ENCODE results near the gene LRRC4C. TPM values are rescaled to one million over a fixed set of nuclear protein-coding genes. Genes with fewer than 3 reads are reported as not detected.

LRRC4C gene
- not detected for total RNA-seq
- total RNA-seq (2013) = not detected

GRCh38 chr11:41459465-41460401 is at the start of gene LRRC4C:
Gene LRRC4C (minus strand): TSS chr11:41459652.
- no peak within 1 kb of the TSS for H3K27ac ChIP-seq (ENCODE audit: low read length)
- H3K27me3 ChIP-seq (ENCODE audit: control insufficient read depth, insufficient read depth, low read length) = no peaks in the 10 kb centered on the region
- Mint-ChIP-seq H3K36me3 (no peaks in the 10 kb centered on the region), H3K4me3 (no peak within 1 kb of the TSS), H3K4me1 (no peaks in the 10 kb centered on the region), H3K27me3 (ENCODE audit: low read depth in 2 of 2) (peaks cover 0 to 10% of the 10 kb centered on the region in 2 donors), H3K27ac (no peak within 1 kb of the TSS), H3K9me3 (peaks cover 4 to 7% of the 10 kb centered on the region in 2 donors)
- 12% methylated on average over 22 of the region's 22 CpGs for WGBS (ENCODE audit: insufficient coverage)
- no peak for TF ChIP-seq CTCF (IDR thresholded peaks at IDR 0.05)
- H3K4me3 ChIP-seq (ENCODE audit: low read length) = no peak within 1 kb of the TSS
- no peaks in the 10 kb centered on the region for H3K4me1 ChIP-seq (ENCODE audit: control insufficient read depth, insufficient read depth, low read length)
- H3K9me3 ChIP-seq (ENCODE audit: control insufficient read depth, insufficient read depth, low read length) = no peaks in the 10 kb centered on the region
- peak in 1 of 2 donors; percentile 1 for DNase-seq
- intact Hi-C loops (cut with micrococcal nuclease) = no loop called here
- ATAC-seq = no peak
- no peaks in the 10 kb centered on the region for H3K36me3 ChIP-seq (ENCODE audit: control insufficient read depth, insufficient read depth, low read length)

- WGBS (ENCODE audit: insufficient coverage) = 73% methylated on average over 1 of the region's 1 CpG
- Mint-ChIP-seq H3K27me3 (ENCODE audit: low read depth in 2 of 2) (no peaks in the 10 kb centered on the region), H3K4me1 (no peaks in the 10 kb centered on the region), H3K4me3 (no peak overlapping the region), H3K9me3 (peaks cover 10 to 14% of the 10 kb centered on the region in 2 donors), H3K36me3 (peaks cover 7% of the 10 kb centered on the region), H3K27ac (no peak overlapping the region)
- ATAC-seq (no peak), DNase-seq (no peak)
- Histone ChIP-seq H3K27ac (ENCODE audit: low read length) (no peak overlapping the region), H3K9me3 (ENCODE audit: control insufficient read depth, insufficient read depth, low read length) (no peaks in the 10 kb centered on the region), H3K27me3 (ENCODE audit: control insufficient read depth, insufficient read depth, low read length) (no peaks in the 10 kb centered on the region), H3K4me1 (ENCODE audit: control insufficient read depth, insufficient read depth, low read length) (no peaks in the 10 kb centered on the region), H3K4me3 (ENCODE audit: low read length) (no peak overlapping the region), H3K36me3 (ENCODE audit: control insufficient read depth, insufficient read depth, low read length) (no peaks in the 10 kb centered on the region)
- no peak for TF ChIP-seq CTCF (IDR thresholded peaks at IDR 0.05)
- intact Hi-C loops (cut with micrococcal nuclease) = no loop called here
Measured at GRCh38 chr11:41508121-41508520, 48.7 kb upstream of the LRRC4C start.

- H3K4me3 Mint-ChIP-seq = no peak overlapping the region
- peaks cover 10 to 15% of the 10 kb centered on the region in 2 donors for H3K9me3 Mint-ChIP-seq
- no peak overlapping the region for H3K4me3 ChIP-seq (ENCODE audit: low read length)
- TF ChIP-seq CTCF (IDR thresholded peaks at IDR 0.05) = no peak
- no peaks in the 10 kb centered on the region for H3K4me1 Mint-ChIP-seq
- H3K27ac ChIP-seq (ENCODE audit: low read length) = no peak overlapping the region
- H3K36me3 ChIP-seq (ENCODE audit: control insufficient read depth, insufficient read depth, low read length) = no peaks in the 10 kb centered on the region
- ATAC-seq (no peak), DNase-seq (no peak)
- no peaks in the 10 kb centered on the region for H3K27me3 ChIP-seq (ENCODE audit: control insufficient read depth, insufficient read depth, low read length)
- peaks cover 2% of the 10 kb centered on the region for H3K9me3 ChIP-seq (ENCODE audit: control insufficient read depth, insufficient read depth, low read length)
- intact Hi-C loops (cut with micrococcal nuclease) = no loop called here
- peaks cover 7% of the 10 kb centered on the region for H3K36me3 Mint-ChIP-seq
- no peak overlapping the region for H3K27ac Mint-ChIP-seq
- H3K4me1 ChIP-seq (ENCODE audit: control insufficient read depth, insufficient read depth, low read length) = no peaks in the 10 kb centered on the region
- no peaks in the 10 kb centered on the region for H3K27me3 Mint-ChIP-seq (ENCODE audit: low read depth in 2 of 2)
- 7% methylated on average over 3 of the region's 3 CpGs for WGBS (ENCODE audit: insufficient coverage)
Measured at GRCh38 chr11:41499429-41499828, 40.0 kb upstream of the LRRC4C start.

Measured in natural killer cell (primary cell).